Fibroblast of lung (primary cell): Measurements from ENCODE around the gene ZCCHC2.

Source experiments
- CTCF ChIP-seq, 2 donors: IDR thresholded peaks in 1 of 2; conservative IDR thresholded peaks in 1 of 2; 1 replicate in 1 of 2; 2 replicates in 1 of 2; pipeline ENCODE4 v1.5.1; 2011 to 2012; ENCODE audit warnings: low read length in 2 of 2, control low read depth in 1 of 2, inconsistent platforms in 1 of 2, low read depth in 1 of 2, mild to moderate bottlenecking in 1 of 2
- EZH2 ChIP-seq: IDR thresholded peaks from 2 replicates; pipeline ENCODE4 v1.5.1; 2012; ENCODE audit warnings: low read length, control low read depth, mild to moderate bottlenecking; ENCODE audit errors: missing control alignments

GRCh38 chr18:62587689-62588088 is 64.9 kb downstream of the ZCCHC2 start:
- TF ChIP-seq CTCF (conservative IDR thresholded peaks at IDR 0.05 in 1 of 2, IDR thresholded peaks at IDR 0.05 in 1 of 2; ENCODE audit: low read depth in 1 of 2, low read length in 2 of 2) (no peak), EZH2 (no peak)
